SK-N-SH (cell line): ENCODE results near the gene LDB3. TPM values are rescaled to one million over a fixed set of nuclear protein-coding genes. Genes with fewer than 3 reads are reported as not detected.

Experiments
- CTCF ChIA-PET: fragments of 300-600, 350-600 bp; formaldehyde crosslinking; extraction: SDS; loops from one replicate; lab custom pipeline; 2021; lab: Yijun Ruan, JAX
- POLR2A ChIA-PET: fragments of 350-600 bp; sonication (Branson Sonifier 250); formaldehyde crosslinking; extraction: SDS; loops from one replicate; lab custom pipeline; 2020; ENCODE audit warnings: antibody characterized with exemption, inconsistent platforms; lab: Yijun Ruan, JAX
- DNase-seq: peaks from one replicate; pipeline ENCODE4 v3.0.0; 2012
- H2AFZ ChIP-seq: fragments of 200-600 bp; sonication (generic); 2 replicates; pipeline ENCODE4 v1.8.1; 2016; ENCODE audit warnings: antibody characterized with exemption, mild to moderate bottlenecking, low read depth
- H3F3A ChIP-seq: fragments of 200-600 bp; sonication (generic); replicated peaks from 2 replicates; pipeline ENCODE3; 2016; ENCODE audit warnings: antibody characterized with exemption, mild to moderate bottlenecking; ENCODE audit not compliant: insufficient read depth
- H3K27ac ChIP-seq, 2 experiments: fragments of 200-500 bp in 1 of 2; fragments of 200-600 bp in 1 of 2; sonication (Bioruptor generic) in 1 of 2; sonication (generic), shearing (Covaris generic) in 1 of 2; 2 replicates each; pipeline versions ENCODE4 v1.5.1 to v1.6.1; 2014 to 2016; ENCODE audit warnings: low read depth in 2 of 2, inconsistent platforms in 1 of 2, low read length in 1 of 2, mild to moderate bottlenecking in 1 of 2, mixed read lengths in 1 of 2
- H3K27me3 ChIP-seq: fragments of 200-600 bp; sonication (generic), shearing (Covaris generic); 2 replicates; pipeline ENCODE4 v1.6.1; 2016; ENCODE audit warnings: mixed run types; ENCODE audit not compliant: insufficient read depth
- H3K36me3 ChIP-seq, 2 experiments: fragments of 200-500 bp in 1 of 2; fragments of 200-600 bp in 1 of 2; sonication (Bioruptor generic) in 1 of 2; sonication (generic) in 1 of 2; replicated peaks in 1 of 2; 2 replicates each; pipeline versions ENCODE3 to v1.5.1; 2014 to 2016; ENCODE audit warnings: low read length in 1 of 2, mild to moderate bottlenecking in 1 of 2; ENCODE audit not compliant: insufficient read depth in 2 of 2, control insufficient read depth in 1 of 2
- H3K4me1 ChIP-seq, 2 experiments: fragments of 200-500 bp in 1 of 2; fragments of 200-600 bp in 1 of 2; sonication (Bioruptor generic) in 1 of 2; sonication (generic), shearing (Covaris generic) in 1 of 2; 2 replicates each; pipeline versions ENCODE4 v1.5.1 to v1.6.1; 2014 to 2016; ENCODE audit warnings: low read depth in 1 of 2, low read length in 1 of 2, mixed run types in 1 of 2; ENCODE audit not compliant: insufficient read depth in 2 of 2, control insufficient read depth in 1 of 2
- H3K4me2 ChIP-seq: fragments of 200-600 bp; sonication (generic), shearing (Covaris generic); 2 replicates; pipeline ENCODE4 v1.6.1; 2017; ENCODE audit warnings: mixed run types
- H3K4me3 ChIP-seq, 2 experiments: fragments of 200-500 bp in 1 of 2; fragments of 200-600 bp in 1 of 2; sonication (Bioruptor generic) in 1 of 2; sonication (generic), shearing (Covaris generic) in 1 of 2; 2 replicates each; pipeline versions ENCODE4 v1.5.1 to v1.8.1; 2014 to 2016; ENCODE audit warnings: low read depth in 2 of 2, inconsistent platforms in 1 of 2, low read length in 1 of 2, mild to moderate bottlenecking in 1 of 2, mixed read lengths in 1 of 2, moderate library complexity in 1 of 2
- H3K79me2 ChIP-seq: fragments of 200-600 bp; sonication (generic); 2 replicates; pipeline ENCODE4 v1.8.1; 2017; ENCODE audit warnings: mild to moderate bottlenecking; ENCODE audit not compliant: insufficient read depth
- H3K9ac ChIP-seq: fragments of 200-600 bp; sonication (generic); 2 replicates; pipeline ENCODE4 v1.6.1; 2017; ENCODE audit warnings: mixed run types
- H3K9me2 ChIP-seq: fragments of 200-600 bp; sonication (generic); 2 replicates; pipeline ENCODE4 v1.6.1; 2017; ENCODE audit warnings: mixed run types
- H3K9me3 ChIP-seq: fragments of 200-600 bp; sonication (generic); 2 replicates; pipeline ENCODE4 v1.6.1; 2017; ENCODE audit warnings: mixed run types, mild to moderate bottlenecking, moderate library complexity
- H4K20me1 ChIP-seq: fragments of 200-600 bp; sonication (generic); 2 replicates; pipeline ENCODE4 v1.6.1; 2017; ENCODE audit warnings: mild to moderate bottlenecking, mixed run types; ENCODE audit not compliant: insufficient read depth
- CHD2 ChIP-seq: fragments of 150-350 bp; IDR thresholded peaks from 2 replicates; pipeline ENCODE4 v1.6.1; 2018; ENCODE audit warnings: low read length; ENCODE audit not compliant: partially characterized antibody
- ELF1 ChIP-seq: IDR thresholded peaks from 2 replicates; pipeline ENCODE4 v1.4.0; 2012
- EP300 ChIP-seq, 2 experiments: IDR thresholded peaks; 2 replicates each; pipeline versions ENCODE4 v1.4.0 to v1.6.1; 2012; ENCODE audit warnings: borderline replicate concordance in 1 of 2, low read depth in 1 of 2, low read length in 1 of 2
- EZH2phosphoT487 ChIP-seq: fragments of 200-600 bp; sonication (generic); IDR thresholded peaks from 2 replicates; pipeline ENCODE4 v1.6.1; 2017; ENCODE audit warnings: low read depth, mixed run types, mild to moderate bottlenecking, antibody characterized with exemption, moderate library complexity, borderline replicate concordance
- FOSL2 ChIP-seq: IDR thresholded peaks from 2 replicates; pipeline ENCODE4 v1.4.0; 2012; ENCODE audit warnings: low read depth, mild to moderate bottlenecking, moderate library complexity, borderline replicate concordance
- FOXJ3 ChIP-seq: sonication (generic); formaldehyde crosslinking; IDR thresholded peaks from 2 replicates; pipeline ENCODE4 v1.5.1; 2020; ENCODE audit warnings: mild to moderate bottlenecking, missing genetic modification reagents
- FOXM1 ChIP-seq: IDR thresholded peaks from 2 replicates; pipeline ENCODE4 v1.4.0; 2012; ENCODE audit warnings: low read depth, mild to moderate bottlenecking
- GABPA ChIP-seq: IDR thresholded peaks from 2 replicates; pipeline ENCODE4 v1.4.0; 2012; ENCODE audit warnings: low read depth, mild to moderate bottlenecking
- GATA2 ChIP-seq: sonication (generic); formaldehyde crosslinking; IDR thresholded peaks from 2 replicates; pipeline ENCODE4 v1.5.0; 2020; ENCODE audit warnings: mild to moderate bottlenecking, missing genetic modification reagents
- JUND ChIP-seq: IDR thresholded peaks from 2 replicates; pipeline ENCODE4 v1.4.0; 2012
- MXI1 ChIP-seq: IDR thresholded peaks from 2 replicates; pipeline ENCODE4 v1.6.1; 2012; ENCODE audit warnings: mild to moderate bottlenecking, low read depth, low read length, improper control_type of control experiment
- NRF1 ChIP-seq: IDR thresholded peaks from 2 replicates; pipeline ENCODE4 v1.6.1; 2012; ENCODE audit warnings: low read depth, mild to moderate bottlenecking, low read length
- POLR2AphosphoS5 ChIP-seq: IDR thresholded peaks from 2 replicates; pipeline ENCODE4 v1.6.1; 2012; ENCODE audit warnings: low read depth, low read length
- SIN3A ChIP-seq: IDR thresholded peaks from 2 replicates; pipeline ENCODE4 v1.6.1; 2012; ENCODE audit warnings: low read depth, mild to moderate bottlenecking, low read length, moderate library complexity, borderline replicate concordance
- SMC3 ChIP-seq: IDR thresholded peaks from 2 replicates; pipeline ENCODE4 v1.6.1; 2012; ENCODE audit warnings: low read depth, low read length, improper control_type of control experiment
- TCF12 ChIP-seq: IDR thresholded peaks from 2 replicates; pipeline ENCODE4 v1.4.0; 2012
- TEAD4 ChIP-seq: IDR thresholded peaks from 2 replicates; pipeline ENCODE4 v1.4.0; 2012; ENCODE audit warnings: mild to moderate bottlenecking, borderline replicate concordance; ENCODE audit not compliant: insufficient read depth
- WGBS: methylation state at CpG from one replicate; pipeline ENCODE4 v1.1.6; 2017; ENCODE audit warnings: low lambda C conversion rate; 5-methylcytosine and 5-hydroxymethylcytosine counted together
- polyA plus RNA-seq, 3 experiments: library from polyadenylated mRNA; depleted of rRNA; stranded (reverse); fragments of >200 nt; gene quantifications; 2 replicates each; pipeline ENCODE4 v1.2.3, GENCODE V29; 2012
- TF ChIP-seq, protein P1 (sequence below): IDR thresholded peaks from 2 replicates; pipeline ENCODE4 v1.4.0; 2012; ENCODE audit warnings: low read depth
- TF ChIP-seq, protein P2 (sequence below): IDR thresholded peaks from 2 replicates; pipeline ENCODE4; 2012
- TF ChIP-seq, protein P3 (sequence below): fragments of 200-600 bp; sonication (generic); IDR thresholded peaks from 2 replicates; pipeline ENCODE4 v1.6.1; 2017; ENCODE audit warnings: antibody characterized with exemption, mild to moderate bottlenecking, moderate library complexity
- TF ChIP-seq, protein P4 (sequence below): IDR thresholded peaks from 2 replicates; pipeline ENCODE4 v1.4.0; 2012; ENCODE audit warnings: low read depth, borderline replicate concordance

Gene LDB3
- polyA plus RNA-seq, 1 of the 3 experiments (the other 2 are of a cell fraction), result 0.48 TPM

DNA sequence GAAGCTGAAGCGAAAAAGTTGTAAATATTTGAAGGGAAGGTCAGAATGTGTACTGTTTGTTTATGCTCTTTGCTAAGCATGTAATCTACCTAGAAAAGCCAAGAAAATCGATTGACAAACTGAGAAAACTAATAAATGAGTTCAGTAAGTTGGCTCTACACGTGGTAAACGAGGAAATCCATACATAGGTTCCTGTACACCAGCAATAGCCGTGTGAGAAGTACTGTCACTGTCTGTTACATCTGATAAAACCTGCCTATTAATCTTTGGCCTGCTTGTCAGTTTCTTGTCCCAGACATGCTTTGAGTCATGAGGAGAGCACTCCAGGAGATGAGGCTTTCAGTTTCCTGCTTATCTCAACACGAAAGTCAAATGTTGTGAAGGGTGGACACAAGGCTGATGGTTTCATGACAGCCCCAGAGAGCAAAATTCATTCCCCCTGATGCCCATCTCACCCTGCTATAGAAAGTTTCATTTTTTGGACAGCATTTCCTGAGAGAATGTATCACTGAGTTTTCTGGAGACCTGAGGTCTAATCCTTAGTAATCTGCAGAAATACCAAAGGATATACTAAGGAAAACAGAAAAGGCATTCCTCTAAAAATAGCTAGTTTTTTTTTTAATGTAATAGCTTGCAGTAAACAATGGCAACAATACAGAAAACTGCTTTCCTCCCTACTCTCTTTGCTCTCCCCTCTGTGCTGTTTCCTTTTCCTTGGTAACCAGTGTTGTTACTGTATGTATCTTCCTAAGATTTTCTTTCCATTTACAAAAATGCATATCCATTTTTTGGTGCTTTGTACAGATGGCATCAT lies 107.0 kb downstream of the LDB3 start:
- Histone ChIP-seq H3K9me3 (no peaks in the 10 kb centered on the region), H3K4me3 (peak overlapping the region in 1 of 2 experiments; percentile 28; a peak in 2 of 4 replicates), H4K20me1 (peaks cover 57% of the 10 kb centered on the region), H3K9me2 (no peaks in the 10 kb centered on the region), H3K79me2 (peaks cover 100% of the 10 kb centered on the region), H3K36me3 (peaks cover 0 to 5% of the 10 kb centered on the region in 2 experiments), H3K9ac (peak overlapping the region; percentile 33; the same call in 1 of the 2 replicates), H2AFZ (no peak overlapping the region), H3K27me3 (no peaks in the 10 kb centered on the region), H3F3A (peaks cover 20% of the 10 kb centered on the region), H3K4me2 (peak overlapping the region; percentile 60), H3K4me1 (peaks cover 9 to 19% of the 10 kb centered on the region in 2 experiments; a peak in 3 of 4 replicates), H3K27ac (peak overlapping the region; percentile 40 to 79)
- peak; percentile 39 for DNase-seq
- ChIA-PET POLR2A (no interaction called here), CTCF (interaction anchor here (0.7 to 1.5 kb wide), 2 partner anchors 14 to 17 kb away, joined by 4 to 6 read pairs; no protein-coding TSS in a partner anchor)
- WGBS, result 33% methylated on average over 6 of the region's 6 CpGs
- TF ChIP-seq TCF12 (peak; percentile 56; the same call in 1 of the 2 replicates), GATA2 (CRISPR knock-in tag) (peak; percentile 36; the same call in 1 of the 2 replicates), EP300 (IDR thresholded peaks at IDR 0.05; ENCODE audit: borderline replicate concordance in 1 of 2, low read depth in 1 of 2, low read length in 1 of 2) (0 out of 4 replicates have a peak, but pooled peaks of 1 of the 2 experiments have one; percentile 8), FOXJ3 (CRISPR knock-in tag) (no peak), MXI1 (peak; percentile 66; the same call in 1 of the 2 replicates), FOXM1 (no peak), FOSL2 (peak; percentile 18; the same call in 1 of the 2 replicates), SIN3A (0 out of 2 replicates have a peak, but pooled peaks have one; percentile 37), TEAD4 (no peak)
- TF ChIP-seq, protein P1, sequence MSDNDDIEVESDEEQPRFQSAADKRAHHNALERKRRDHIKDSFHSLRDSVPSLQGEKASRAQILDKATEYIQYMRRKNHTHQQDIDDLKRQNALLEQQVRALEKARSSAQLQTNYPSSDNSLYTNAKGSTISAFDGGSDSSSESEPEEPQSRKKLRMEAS, result peak; percentile 29; the same call in 1 of the 2 replicates
- TF ChIP-seq, protein P2, sequence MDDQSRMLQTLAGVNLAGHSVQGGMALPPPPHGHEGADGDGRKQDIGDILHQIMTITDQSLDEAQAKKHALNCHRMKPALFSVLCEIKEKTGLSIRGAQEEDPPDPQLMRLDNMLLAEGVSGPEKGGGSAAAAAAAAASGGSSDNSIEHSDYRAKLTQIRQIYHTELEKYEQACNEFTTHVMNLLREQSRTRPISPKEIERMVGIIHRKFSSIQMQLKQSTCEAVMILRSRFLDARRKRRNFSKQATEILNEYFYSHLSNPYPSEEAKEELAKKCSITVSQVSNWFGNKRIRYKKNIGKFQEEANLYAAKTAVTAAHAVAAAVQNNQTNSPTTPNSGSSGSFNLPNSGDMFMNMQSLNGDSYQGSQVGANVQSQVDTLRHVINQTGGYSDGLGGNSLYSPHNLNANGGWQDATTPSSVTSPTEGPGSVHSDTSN, result peak; percentile 94

DNA sequence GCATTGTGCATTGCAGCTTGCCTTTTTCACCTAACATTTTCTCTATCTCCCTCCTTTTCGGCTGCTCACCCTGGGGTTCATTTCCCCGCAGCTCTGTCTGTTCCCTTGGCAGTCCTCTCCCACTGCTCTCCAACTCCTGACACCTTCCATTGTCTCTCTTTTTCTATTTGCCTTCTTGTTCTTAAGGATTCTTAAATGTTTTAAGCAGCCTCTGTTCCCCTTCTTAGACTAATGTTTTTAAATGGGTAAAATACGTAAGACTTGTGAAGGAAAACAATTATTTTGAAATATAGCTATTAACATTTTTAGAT lies 107.5 kb downstream of the LDB3 start:
- Histone ChIP-seq H3K36me3 (peaks cover 0 to 5% of the 10 kb centered on the region in 2 experiments), H3K4me2 (peak overlapping the region; percentile 60), H2AFZ (no peak overlapping the region), H3K4me3 (no peak overlapping the region; a peak in 1 of 4 replicates), H4K20me1 (peaks cover 52% of the 10 kb centered on the region), H3K4me1 (peaks cover 9 to 19% of the 10 kb centered on the region in 2 experiments; a peak in 3 of 4 replicates), H3K27ac (peak overlapping the region; percentile 40 to 79; a peak in 3 of 4 replicates), H3K9me2 (no peaks in the 10 kb centered on the region), H3K9ac (peak overlapping the region; percentile 33; the same call in 1 of the 2 replicates), H3K79me2 (peaks cover 100% of the 10 kb centered on the region), H3F3A (peaks cover 20% of the 10 kb centered on the region), H3K27me3 (no peaks in the 10 kb centered on the region), H3K9me3 (no peaks in the 10 kb centered on the region)
- 98% methylated on average over 3 of the region's 3 CpGs for WGBS
- ChIA-PET CTCF (interaction anchor here (0.7 to 1.5 kb wide), 2 partner anchors 14 to 18 kb away, joined by 4 to 6 read pairs; no protein-coding TSS in a partner anchor), POLR2A (no interaction called here)
- DNase-seq, result no peak
- TF ChIP-seq NRF1 (no peak), CHD2 (no peak), POLR2AphosphoS5 (no peak), EZH2phosphoT487 (no peak), GABPA (no peak), FOXJ3 (CRISPR knock-in tag) (no peak), SMC3 (no peak), ELF1 (no peak), SIN3A (no peak), JUND (no peak)
- TF ChIP-seq, protein P3, sequence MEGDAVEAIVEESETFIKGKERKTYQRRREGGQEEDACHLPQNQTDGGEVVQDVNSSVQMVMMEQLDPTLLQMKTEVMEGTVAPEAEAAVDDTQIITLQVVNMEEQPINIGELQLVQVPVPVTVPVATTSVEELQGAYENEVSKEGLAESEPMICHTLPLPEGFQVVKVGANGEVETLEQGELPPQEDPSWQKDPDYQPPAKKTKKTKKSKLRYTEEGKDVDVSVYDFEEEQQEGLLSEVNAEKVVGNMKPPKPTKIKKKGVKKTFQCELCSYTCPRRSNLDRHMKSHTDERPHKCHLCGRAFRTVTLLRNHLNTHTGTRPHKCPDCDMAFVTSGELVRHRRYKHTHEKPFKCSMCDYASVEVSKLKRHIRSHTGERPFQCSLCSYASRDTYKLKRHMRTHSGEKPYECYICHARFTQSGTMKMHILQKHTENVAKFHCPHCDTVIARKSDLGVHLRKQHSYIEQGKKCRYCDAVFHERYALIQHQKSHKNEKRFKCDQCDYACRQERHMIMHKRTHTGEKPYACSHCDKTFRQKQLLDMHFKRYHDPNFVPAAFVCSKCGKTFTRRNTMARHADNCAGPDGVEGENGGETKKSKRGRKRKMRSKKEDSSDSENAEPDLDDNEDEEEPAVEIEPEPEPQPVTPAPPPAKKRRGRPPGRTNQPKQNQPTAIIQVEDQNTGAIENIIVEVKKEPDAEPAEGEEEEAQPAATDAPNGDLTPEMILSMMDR, result no peak
- TF ChIP-seq, protein P4, sequence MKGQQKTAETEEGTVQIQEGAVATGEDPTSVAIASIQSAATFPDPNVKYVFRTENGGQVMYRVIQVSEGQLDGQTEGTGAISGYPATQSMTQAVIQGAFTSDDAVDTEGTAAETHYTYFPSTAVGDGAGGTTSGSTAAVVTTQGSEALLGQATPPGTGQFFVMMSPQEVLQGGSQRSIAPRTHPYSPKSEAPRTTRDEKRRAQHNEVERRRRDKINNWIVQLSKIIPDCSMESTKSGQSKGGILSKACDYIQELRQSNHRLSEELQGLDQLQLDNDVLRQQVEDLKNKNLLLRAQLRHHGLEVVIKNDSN, result no peak
- TF ChIP-seq, protein P2, result no peak
